GM21367 (cell line): ENCODE results near the gene GDAP2.
"Not testable (repeated sequence)": the region's sequence is repeated elsewhere in the genome, so short reads cannot be mapped to it uniquely, and the experiment has no call there.

Source experiments
- ATAC-seq: cut with Tn5 transposase; IDR thresholded peaks from one replicate; pipeline ENCODE4 v1.9.1; 2021; ENCODE audit not compliant: unreplicated experiment

The GDAP2 gene

GRCh38 chr1:117904485-117904884 lies 24.9 kb downstream of the GDAP2 start:
- no peak for ATAC-seq

GRCh38 chr1:117902944-117903343 lies 26.5 kb downstream of the GDAP2 start:
- ATAC-seq: no peak

- ATAC-seq: no peak
Measured at GRCh38 chr1:117899801-117900200, 29.6 kb downstream of the GDAP2 start.

GRCh38 chr1:117897551-117897950 lies 31.9 kb downstream of the GDAP2 start:
- no peak for ATAC-seq

- ATAC-seq: peak; percentile 72
Measured at GRCh38 chr1:117895482-117896114, 33.8 kb downstream of the GDAP2 start.

GRCh38 chr1:117894078-117894477 lies 35.3 kb downstream of the GDAP2 start:
- no peak for ATAC-seq

GRCh38 chr1:117892512-117892911 lies 36.9 kb downstream of the GDAP2 start:
- no peak for ATAC-seq

- ATAC-seq: no peak
Measured at GRCh38 chr1:117890452-117890851, 39.0 kb downstream of the GDAP2 start.

- ATAC-seq: no peak
Measured at GRCh38 chr1:117886101-117886795, 43.2 kb downstream of the GDAP2 start.

GRCh38 chr1:117883616-117884015 lies 45.8 kb downstream of the GDAP2 start:
- no peak for ATAC-seq

GRCh38 chr1:117879284-117879683 lies 50.1 kb downstream of the GDAP2 start:
- ATAC-seq: no peak

- no peak for ATAC-seq
Measured at GRCh38 chr1:117877823-117878222, 51.6 kb downstream of the GDAP2 start.

GRCh38 chr1:117871013-117871412 lies 58.4 kb downstream of the GDAP2 start:
- no peak for ATAC-seq

- no peak for ATAC-seq
Measured at GRCh38 chr1:117861694-117862093, 67.7 kb downstream of the GDAP2 start.

- ATAC-seq: no peak
Measured at GRCh38 chr1:117860896-117861610, 68.4 kb downstream of the GDAP2 start.

- no peak for ATAC-seq
Measured at GRCh38 chr1:117859901-117860300, 69.5 kb downstream of the GDAP2 start.

GRCh38 chr1:117857418-117857817 lies 72.0 kb downstream of the GDAP2 start:
- ATAC-seq: no peak

- ATAC-seq: no peak
Measured at GRCh38 chr1:117852853-117853553, 76.4 kb downstream of the GDAP2 start.

- ATAC-seq: no peak
Measured at GRCh38 chr1:117851687-117852086, 77.7 kb downstream of the GDAP2 start.

GRCh38 chr1:117846674-117847425 lies 82.6 kb downstream of the GDAP2 start:
- no peak for ATAC-seq

GRCh38 chr1:117844478-117844877 lies 84.9 kb downstream of the GDAP2 start:
- ATAC-seq: not testable (repeated sequence)
